Thyroid gland (tissue), 4 donors: ENCODE data around the gene GRIFIN.

Experiments
- CTCF ChIP-seq, 6 experiments: fragments of 200-600 bp in 3 of 6; fragments of 450-650 bp in 3 of 6; sonication (generic) in 3 of 6; IDR thresholded peaks; one replicate each; pipeline ENCODE4 v1.5.1; 2016 to 2019; ENCODE audit warnings: antibody characterized with exemption in 6 of 6, mild to moderate bottlenecking in 2 of 6, inconsistent platforms in 1 of 6, moderate library complexity in 1 of 6
- POLR2A ChIP-seq, 2 donors: fragments of 450-650 bp; IDR thresholded peaks; one replicate each; pipeline ENCODE4 v1.6.1; 2017; ENCODE audit warnings: antibody characterized with exemption in 2 of 2, mild to moderate bottlenecking in 2 of 2, moderate library complexity in 1 of 2

GRCh38 chr7:2461268-2462026, 14.8 kb downstream of the GRIFIN start:
- TF ChIP-seq POLR2A (IDR thresholded peaks at IDR 0.05) (no peak), CTCF (IDR thresholded peaks at IDR 0.05) (no peak)
